HL-60 (cell line): Measurements from ENCODE around the gene CD81.
A peak's percentile ranks its signal among the peaks of the same experiment; 100 is the strongest.

Experiments
- DNase-seq, 2 experiments: peaks; one replicate each; pipeline ENCODE4 v3.0.0-alpha.2; 2010 to 2020; ENCODE audit warnings: low read depth in 1 of 2, low spot score in 1 of 2
- H3K27ac ChIP-seq: fragments of 250-450 bp; sonication (Bioruptor Pico); replicated peaks from 2 replicates; pipeline ENCODE4 v1.5.1; 2020; ENCODE audit warnings: mild to moderate bottlenecking, moderate library complexity
- H3K27me3 ChIP-seq: fragments of 250-450 bp; sonication (Bioruptor Pico); 2 replicates; pipeline ENCODE4 v1.5.1; 2021; ENCODE audit warnings: mild to moderate bottlenecking, moderate library complexity; ENCODE audit not compliant: insufficient read depth, poor library complexity, severe bottlenecking
- H3K4me3 ChIP-seq: replicated peaks from 2 replicates; pipeline ENCODE4 v1.5.1; 2011; ENCODE audit warnings: mild to moderate bottlenecking, control low read depth, low read length; ENCODE audit not compliant: insufficient read depth
- GABPA ChIP-seq: IDR thresholded peaks from 2 replicates; pipeline ENCODE4 v1.6.1; 2012; ENCODE audit warnings: low read depth
- POLR2AphosphoS5 ChIP-seq: IDR thresholded peaks from 2 replicates; pipeline ENCODE4 v1.6.1; 2012; ENCODE audit warnings: low read depth
- SPI1 ChIP-seq: IDR thresholded peaks from 2 replicates; pipeline ENCODE4 v1.6.1; 2012; ENCODE audit warnings: low read depth, mild to moderate bottlenecking, borderline replicate concordance
- TF ChIP-seq, protein P1 (sequence below): IDR thresholded peaks from one replicate; pipeline ENCODE4 v1.5.1; 2011; ENCODE audit warnings: low read length, control low read depth, inconsistent platforms; ENCODE audit not compliant: insufficient read depth
- TF ChIP-seq, protein P2 (sequence below): IDR thresholded peaks from 2 replicates; pipeline ENCODE4 v1.6.1; 2012; ENCODE audit warnings: low read depth; ENCODE audit not compliant: insufficient replicate concordance

CD81 gene

DNA sequence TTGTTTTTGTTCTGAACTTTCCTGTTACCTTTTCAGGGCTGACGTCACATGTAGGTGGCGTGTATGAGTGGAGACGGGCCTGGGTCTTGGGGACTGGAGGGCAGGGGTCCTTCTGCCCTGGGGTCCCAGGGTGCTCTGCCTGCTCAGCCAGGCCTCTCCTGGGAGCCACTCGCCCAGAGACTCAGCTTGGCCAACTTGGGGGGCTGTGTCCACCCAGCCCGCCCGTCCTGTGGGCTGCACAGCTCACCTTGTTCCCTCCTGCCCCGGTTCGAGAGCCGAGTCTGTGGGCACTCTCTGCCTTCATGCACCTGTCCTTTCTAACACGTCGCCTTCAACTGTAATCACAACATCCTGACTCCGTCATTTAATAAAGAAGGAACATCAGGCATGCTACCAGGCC lies 19.9 kb downstream of the CD81 start:
- no peak for DNase-seq
- TF ChIP-seq, protein P1, sequence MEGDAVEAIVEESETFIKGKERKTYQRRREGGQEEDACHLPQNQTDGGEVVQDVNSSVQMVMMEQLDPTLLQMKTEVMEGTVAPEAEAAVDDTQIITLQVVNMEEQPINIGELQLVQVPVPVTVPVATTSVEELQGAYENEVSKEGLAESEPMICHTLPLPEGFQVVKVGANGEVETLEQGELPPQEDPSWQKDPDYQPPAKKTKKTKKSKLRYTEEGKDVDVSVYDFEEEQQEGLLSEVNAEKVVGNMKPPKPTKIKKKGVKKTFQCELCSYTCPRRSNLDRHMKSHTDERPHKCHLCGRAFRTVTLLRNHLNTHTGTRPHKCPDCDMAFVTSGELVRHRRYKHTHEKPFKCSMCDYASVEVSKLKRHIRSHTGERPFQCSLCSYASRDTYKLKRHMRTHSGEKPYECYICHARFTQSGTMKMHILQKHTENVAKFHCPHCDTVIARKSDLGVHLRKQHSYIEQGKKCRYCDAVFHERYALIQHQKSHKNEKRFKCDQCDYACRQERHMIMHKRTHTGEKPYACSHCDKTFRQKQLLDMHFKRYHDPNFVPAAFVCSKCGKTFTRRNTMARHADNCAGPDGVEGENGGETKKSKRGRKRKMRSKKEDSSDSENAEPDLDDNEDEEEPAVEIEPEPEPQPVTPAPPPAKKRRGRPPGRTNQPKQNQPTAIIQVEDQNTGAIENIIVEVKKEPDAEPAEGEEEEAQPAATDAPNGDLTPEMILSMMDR, result no peak
- no peak for TF ChIP-seq POLR2AphosphoS5
- no peak for TF ChIP-seq GABPA
- no peak for TF ChIP-seq SPI1
- TF ChIP-seq, protein P2, sequence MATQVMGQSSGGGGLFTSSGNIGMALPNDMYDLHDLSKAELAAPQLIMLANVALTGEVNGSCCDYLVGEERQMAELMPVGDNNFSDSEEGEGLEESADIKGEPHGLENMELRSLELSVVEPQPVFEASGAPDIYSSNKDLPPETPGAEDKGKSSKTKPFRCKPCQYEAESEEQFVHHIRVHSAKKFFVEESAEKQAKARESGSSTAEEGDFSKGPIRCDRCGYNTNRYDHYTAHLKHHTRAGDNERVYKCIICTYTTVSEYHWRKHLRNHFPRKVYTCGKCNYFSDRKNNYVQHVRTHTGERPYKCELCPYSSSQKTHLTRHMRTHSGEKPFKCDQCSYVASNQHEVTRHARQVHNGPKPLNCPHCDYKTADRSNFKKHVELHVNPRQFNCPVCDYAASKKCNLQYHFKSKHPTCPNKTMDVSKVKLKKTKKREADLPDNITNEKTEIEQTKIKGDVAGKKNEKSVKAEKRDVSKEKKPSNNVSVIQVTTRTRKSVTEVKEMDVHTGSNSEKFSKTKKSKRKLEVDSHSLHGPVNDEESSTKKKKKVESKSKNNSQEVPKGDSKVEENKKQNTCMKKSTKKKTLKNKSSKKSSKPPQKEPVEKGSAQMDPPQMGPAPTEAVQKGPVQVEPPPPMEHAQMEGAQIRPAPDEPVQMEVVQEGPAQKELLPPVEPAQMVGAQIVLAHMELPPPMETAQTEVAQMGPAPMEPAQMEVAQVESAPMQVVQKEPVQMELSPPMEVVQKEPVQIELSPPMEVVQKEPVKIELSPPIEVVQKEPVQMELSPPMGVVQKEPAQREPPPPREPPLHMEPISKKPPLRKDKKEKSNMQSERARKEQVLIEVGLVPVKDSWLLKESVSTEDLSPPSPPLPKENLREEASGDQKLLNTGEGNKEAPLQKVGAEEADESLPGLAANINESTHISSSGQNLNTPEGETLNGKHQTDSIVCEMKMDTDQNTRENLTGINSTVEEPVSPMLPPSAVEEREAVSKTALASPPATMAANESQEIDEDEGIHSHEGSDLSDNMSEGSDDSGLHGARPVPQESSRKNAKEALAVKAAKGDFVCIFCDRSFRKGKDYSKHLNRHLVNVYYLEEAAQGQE, result no peak
- Histone ChIP-seq H3K27ac (no peak overlapping the region), H3K4me3 (no peak overlapping the region), H3K27me3 (no peaks in the 10 kb centered on the region)

DNA sequence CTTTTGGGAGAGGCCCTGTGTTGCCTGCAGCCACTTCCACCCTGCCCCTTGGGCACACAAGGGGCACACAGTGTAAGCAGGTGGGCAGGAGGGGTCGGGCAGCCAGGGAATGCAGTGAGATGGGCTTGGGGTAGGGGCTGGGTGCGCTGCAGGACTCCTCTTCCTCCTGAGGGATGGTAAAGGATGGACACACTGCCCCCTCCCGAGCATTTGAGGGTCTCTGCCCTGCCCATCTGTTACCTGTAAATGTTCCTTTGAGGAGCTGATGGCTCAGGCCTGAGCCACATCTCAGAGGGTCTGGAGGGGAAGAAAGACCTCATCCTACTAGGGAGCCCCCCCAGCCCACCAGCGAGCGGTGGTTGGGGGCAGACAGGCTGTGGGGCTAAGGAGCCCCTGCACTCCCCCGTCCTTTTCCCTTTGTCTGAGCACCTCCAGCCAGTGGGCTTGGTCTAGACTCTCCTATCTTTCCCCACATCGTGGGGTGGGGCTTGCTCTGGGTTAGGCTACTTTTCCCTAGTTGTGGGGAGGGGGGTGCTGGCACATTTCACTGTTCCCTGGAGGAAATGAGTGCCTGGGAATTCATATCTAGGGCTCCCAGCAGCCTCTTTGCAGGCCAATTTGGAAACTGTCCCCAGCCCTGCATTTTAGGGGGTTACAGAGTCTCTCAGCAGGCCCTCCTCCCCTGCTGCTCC lies 21.7 kb downstream of the CD81 start:
- H3K27me3 ChIP-seq, result no peaks in the 10 kb centered on the region
- TF ChIP-seq GABPA, result no peak
- TF ChIP-seq, protein P2, result no peak
- TF ChIP-seq, protein P1, result no peak
- TF ChIP-seq POLR2AphosphoS5, result no peak
- no peak for TF ChIP-seq SPI1
- peak overlapping the region; percentile 81 for H3K4me3 ChIP-seq
- peak overlapping the region; percentile 85 for H3K27ac ChIP-seq
- no peak for DNase-seq

DNA sequence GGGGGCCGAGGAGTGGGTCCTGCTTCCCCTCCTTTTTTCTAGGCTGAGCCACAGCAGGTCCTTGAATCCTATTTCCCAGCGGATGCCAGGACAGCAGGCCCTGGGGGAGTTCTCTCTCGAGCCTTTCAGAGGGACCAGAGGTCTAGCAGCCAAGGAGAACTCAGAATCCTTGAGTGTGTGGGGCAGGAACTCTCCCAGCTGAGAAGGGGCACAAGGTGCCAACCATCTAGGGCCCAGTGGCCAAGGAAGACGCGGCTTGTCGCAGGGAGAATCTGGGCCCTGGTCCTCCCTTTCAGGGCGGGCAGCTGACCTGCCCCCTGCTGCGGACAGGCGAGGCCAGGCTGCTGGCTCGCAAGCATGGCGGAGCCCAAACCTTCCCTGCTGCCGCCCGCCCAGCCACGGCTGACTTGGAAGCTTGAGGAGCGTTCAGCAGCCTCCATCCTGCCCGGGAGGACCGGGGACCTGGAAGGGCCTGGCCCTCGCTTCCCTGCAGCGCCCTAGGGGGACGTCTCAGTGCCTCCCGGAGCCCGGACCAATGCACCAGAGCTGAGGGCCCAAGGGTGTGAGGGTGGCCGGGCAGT lies 22.5 kb downstream of the CD81 start:
- H3K4me3 ChIP-seq, result peak overlapping the region; percentile 81
- peak overlapping the region; percentile 85 for H3K27ac ChIP-seq
- DNase-seq, result peak in 1 of 2 experiments; percentile 14
- no peaks in the 10 kb centered on the region for H3K27me3 ChIP-seq
- TF ChIP-seq POLR2AphosphoS5, result no peak
- TF ChIP-seq, protein P2, result no peak
- TF ChIP-seq, protein P1, result no peak
- TF ChIP-seq GABPA, result no peak
- TF ChIP-seq SPI1, result no peak
